ENCODE data around the gene VANGL2.

The VANGL2 gene

GRCh38 chr1:160438317-160438918 is 38.1 kb downstream of the VANGL2 start:
- no peak overlapping the region for H3K4me3 ChIP-seq (replicated peaks in 1 of 2; ENCODE audit: low read depth in 2 of 2, low read length in 2 of 2)
- no peak for DNase-seq (ENCODE audit: low read depth in 2 of 2)
- TF ChIP-seq, protein P1, sequence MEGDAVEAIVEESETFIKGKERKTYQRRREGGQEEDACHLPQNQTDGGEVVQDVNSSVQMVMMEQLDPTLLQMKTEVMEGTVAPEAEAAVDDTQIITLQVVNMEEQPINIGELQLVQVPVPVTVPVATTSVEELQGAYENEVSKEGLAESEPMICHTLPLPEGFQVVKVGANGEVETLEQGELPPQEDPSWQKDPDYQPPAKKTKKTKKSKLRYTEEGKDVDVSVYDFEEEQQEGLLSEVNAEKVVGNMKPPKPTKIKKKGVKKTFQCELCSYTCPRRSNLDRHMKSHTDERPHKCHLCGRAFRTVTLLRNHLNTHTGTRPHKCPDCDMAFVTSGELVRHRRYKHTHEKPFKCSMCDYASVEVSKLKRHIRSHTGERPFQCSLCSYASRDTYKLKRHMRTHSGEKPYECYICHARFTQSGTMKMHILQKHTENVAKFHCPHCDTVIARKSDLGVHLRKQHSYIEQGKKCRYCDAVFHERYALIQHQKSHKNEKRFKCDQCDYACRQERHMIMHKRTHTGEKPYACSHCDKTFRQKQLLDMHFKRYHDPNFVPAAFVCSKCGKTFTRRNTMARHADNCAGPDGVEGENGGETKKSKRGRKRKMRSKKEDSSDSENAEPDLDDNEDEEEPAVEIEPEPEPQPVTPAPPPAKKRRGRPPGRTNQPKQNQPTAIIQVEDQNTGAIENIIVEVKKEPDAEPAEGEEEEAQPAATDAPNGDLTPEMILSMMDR (IDR thresholded peaks at IDR 0.05; ENCODE audit: low read depth, low read length), result no peak

GRCh38 chr1:160438935-160439334 is 38.6 kb downstream of the VANGL2 start:
- H3K4me3 ChIP-seq (replicated peaks in 1 of 2; ENCODE audit: low read depth in 2 of 2, low read length in 2 of 2), result no peak overlapping the region
- TF ChIP-seq, protein P1 (IDR thresholded peaks at IDR 0.05; ENCODE audit: low read depth, low read length), result no peak

GRCh38 chr1:160439718-160440117 is 39.4 kb downstream of the VANGL2 start:
- TF ChIP-seq, protein P1 (IDR thresholded peaks at IDR 0.05; ENCODE audit: low read depth, low read length), result no peak
- no peak overlapping the region for H3K4me3 ChIP-seq (replicated peaks in 1 of 2; ENCODE audit: low read depth in 2 of 2, low read length in 2 of 2)
- DNase-seq (ENCODE audit: low read depth in 2 of 2), result no peak

More at GRCh38 chr1:160438935-160439334, 38.6 kb downstream of the VANGL2 start:
- DNase-seq (ENCODE audit: low read depth in 2 of 2), result no peak

DNA sequence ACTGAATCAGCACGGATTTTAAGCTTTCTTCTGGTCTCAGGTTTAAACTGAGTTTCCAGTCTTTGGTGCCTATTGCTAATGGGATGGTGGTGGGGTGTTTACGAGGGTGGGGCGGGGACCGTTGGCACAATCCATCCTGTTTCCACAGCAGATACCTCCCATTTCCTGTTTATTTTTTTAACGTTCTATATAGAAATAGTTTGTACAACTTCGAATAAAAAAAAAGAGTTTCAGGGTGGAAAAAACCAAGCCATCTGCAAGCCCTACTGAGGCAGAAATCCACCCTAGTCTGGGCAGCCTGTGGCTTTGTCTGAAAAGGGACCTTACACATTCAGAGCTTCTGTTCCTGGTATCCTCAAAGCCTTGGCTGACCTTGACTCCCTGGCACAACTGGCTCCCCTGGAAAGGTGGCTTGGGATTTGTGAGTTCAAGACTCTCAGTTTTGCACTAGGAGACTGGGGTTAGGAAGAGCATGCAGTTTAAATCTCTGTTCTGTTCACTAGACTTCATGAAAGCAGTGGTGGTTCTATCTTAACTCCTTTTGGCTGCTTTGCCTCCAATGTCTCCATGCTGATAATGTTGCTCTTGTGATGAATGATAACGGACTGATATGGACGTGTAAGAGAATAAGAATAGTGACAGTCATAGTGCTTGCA is 46.7 kb downstream of the VANGL2 start:
- TF ChIP-seq, protein P1 (IDR thresholded peaks at IDR 0.05; ENCODE audit: low read depth, low read length), result no peak
- no peak overlapping the region for H3K4me3 ChIP-seq (replicated peaks in 1 of 2; ENCODE audit: low read depth in 2 of 2, low read length in 2 of 2)
- no peak for DNase-seq (ENCODE audit: low read depth in 2 of 2)

DNA sequence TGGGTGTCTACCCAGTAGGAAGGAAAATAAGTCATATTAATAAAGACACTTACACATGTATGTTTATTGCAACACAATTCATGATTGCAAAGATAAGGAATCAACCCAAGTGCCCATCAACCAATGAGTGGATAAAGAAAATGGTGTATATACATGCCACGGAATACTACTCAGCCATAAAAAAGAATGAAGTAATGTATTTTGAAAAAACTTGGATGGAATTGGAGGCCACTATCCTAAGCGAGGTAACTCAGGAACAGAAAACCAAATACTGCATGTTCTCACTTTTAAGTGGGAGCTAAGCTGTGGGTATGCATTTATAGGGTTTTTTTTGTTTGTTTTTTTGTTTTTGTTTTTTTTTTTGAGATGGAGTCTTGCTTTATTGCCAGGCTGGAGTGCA is 49.1 kb downstream of the VANGL2 start:
- TF ChIP-seq, protein P1 (IDR thresholded peaks at IDR 0.05; ENCODE audit: low read depth, low read length), result no peak
- H3K4me3 ChIP-seq (replicated peaks in 1 of 2; ENCODE audit: low read depth in 2 of 2, low read length in 2 of 2), result no peak overlapping the region
- DNase-seq (ENCODE audit: low read depth in 2 of 2), result no peak

GRCh38 chr1:160451119-160451858 is 50.9 kb downstream of the VANGL2 start:
- DNase-seq (ENCODE audit: low read depth in 2 of 2), result no peak
- no peak overlapping the region for H3K4me3 ChIP-seq (replicated peaks in 1 of 2; ENCODE audit: low read depth in 2 of 2, low read length in 2 of 2)
- TF ChIP-seq, protein P1 (IDR thresholded peaks at IDR 0.05; ENCODE audit: low read depth, low read length), result no peak

Data from cardiac fibroblast (primary cell).